Mucosa of rectum (tissue), 2 donors: ENCODE data around the gene AGBL5.
A peak's percentile ranks its signal among the peaks of the same experiment; 100 is the strongest.
"Not testable (repeated sequence)": the region's sequence is repeated elsewhere in the genome, so short reads cannot be mapped to it uniquely, and the experiment has no call there.

Experiments used
- H3K27ac ChIP-seq, 2 donors: one replicate each; pipeline ENCODE4 v1.7.0; 2013; ENCODE audit warnings: inconsistent platforms in 2 of 2, low read depth in 2 of 2, low read length in 2 of 2
- H3K27me3 ChIP-seq, 2 donors: one replicate each; pipeline ENCODE4 v1.7.0; 2013; ENCODE audit warnings: low read length in 2 of 2; ENCODE audit not compliant: control insufficient read depth in 2 of 2, insufficient read depth in 2 of 2
- H3K36me3 ChIP-seq, 2 donors: one replicate each; pipeline ENCODE4 v1.7.0; 2013; ENCODE audit warnings: low read length in 2 of 2; ENCODE audit not compliant: control insufficient read depth in 2 of 2, insufficient read depth in 2 of 2
- H3K4me1 ChIP-seq, 2 donors: one replicate each; pipeline ENCODE4 v1.7.0; 2013; ENCODE audit warnings: low read length in 2 of 2, mild to moderate bottlenecking in 1 of 2; ENCODE audit not compliant: control insufficient read depth in 2 of 2, insufficient read depth in 2 of 2
- H3K4me3 ChIP-seq, 2 donors: one replicate each; pipeline ENCODE4 v1.7.0; 2013; ENCODE audit warnings: low read length in 2 of 2
- H3K9ac ChIP-seq, 2 donors: one replicate each; pipeline ENCODE4 v1.7.0; 2013; ENCODE audit warnings: low read length in 2 of 2, low read depth in 1 of 2, mild to moderate bottlenecking in 1 of 2
- H3K9me3 ChIP-seq, 2 donors: one replicate each; pipeline ENCODE4 v1.7.0; 2013; ENCODE audit warnings: low read length in 2 of 2; ENCODE audit not compliant: control insufficient read depth in 2 of 2
- donor health status: healthy.
- donor health status: Normal muscosa, but diverticular disease.

Gene AGBL5

DNA sequence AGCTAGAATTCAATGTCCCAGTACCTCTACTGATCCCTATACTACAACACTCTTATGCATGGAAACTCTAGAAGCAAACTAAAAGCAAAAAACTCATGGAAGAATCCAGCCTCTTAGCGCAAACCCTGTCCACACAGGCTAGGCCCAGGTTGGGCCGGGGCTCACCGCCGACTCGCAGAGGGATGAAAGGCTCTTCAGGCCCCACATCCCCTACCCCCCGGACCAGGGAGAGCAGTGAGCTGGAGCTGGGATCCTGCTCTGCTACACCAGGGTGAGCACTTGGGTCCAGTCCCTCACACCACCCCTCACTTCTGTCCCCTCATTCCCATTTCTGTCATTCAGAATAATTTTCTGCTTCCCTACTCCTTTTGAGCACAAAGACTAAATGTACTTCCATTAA is 18.0 kb downstream of the AGBL5 start:
- Histone ChIP-seq H3K36me3 (peaks cover 21 to 25% of the 10 kb centered on the region in 2 donors), H3K9ac (no peak overlapping the region), H3K9me3 (no peaks in the 10 kb centered on the region), H3K27ac (no peak overlapping the region), H3K4me1 (peaks cover 22 to 24% of the 10 kb centered on the region in 2 donors), H3K4me3 (peak overlapping the region in 1 of 2 donors; percentile 9), H3K27me3 (no peaks in the 10 kb centered on the region)

DNA sequence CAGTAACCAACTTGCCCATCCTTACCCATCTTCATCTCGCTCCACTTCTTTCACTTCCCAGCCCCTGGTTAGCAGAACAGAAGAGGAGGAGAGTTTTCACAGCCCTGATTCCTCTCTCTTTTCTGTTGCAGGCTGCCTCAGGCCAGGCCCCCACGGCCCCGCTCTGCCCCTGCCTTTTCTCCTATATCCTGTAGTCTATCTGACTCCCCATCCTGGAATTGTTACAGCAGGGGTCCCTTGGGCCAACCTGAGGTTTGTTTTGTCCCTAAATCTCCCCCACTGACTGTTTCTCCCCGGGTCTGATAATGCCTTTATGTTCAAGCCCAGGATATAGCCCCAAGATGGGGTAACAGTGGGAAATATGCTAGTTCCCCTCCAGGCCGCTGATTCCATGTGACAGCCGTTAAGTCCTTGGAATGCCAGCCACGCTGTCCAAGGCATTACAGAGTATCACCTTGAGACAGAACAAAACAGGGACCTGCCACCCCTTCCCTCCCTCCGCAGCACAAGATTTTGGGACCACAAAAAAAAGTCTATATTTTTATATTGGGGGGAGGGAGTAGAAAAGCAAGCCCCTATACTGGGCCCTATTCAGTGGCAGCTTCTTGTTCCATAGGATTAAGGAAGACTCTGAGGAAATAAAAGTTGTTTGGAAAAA is 18.6 kb downstream of the AGBL5 start:
- H3K36me3 ChIP-seq = peaks cover 21 to 23% of the 10 kb centered on the region in 2 donors
- peak overlapping the region; percentile 86 to 97 for H3K4me3 ChIP-seq
- H3K9me3 ChIP-seq = no peaks in the 10 kb centered on the region
- peaks cover 22 to 28% of the 10 kb centered on the region in 2 donors for H3K4me1 ChIP-seq
- peak overlapping the region; percentile 87 for H3K9ac ChIP-seq
- no peaks in the 10 kb centered on the region for H3K27me3 ChIP-seq
- H3K27ac ChIP-seq = no peak overlapping the region

DNA sequence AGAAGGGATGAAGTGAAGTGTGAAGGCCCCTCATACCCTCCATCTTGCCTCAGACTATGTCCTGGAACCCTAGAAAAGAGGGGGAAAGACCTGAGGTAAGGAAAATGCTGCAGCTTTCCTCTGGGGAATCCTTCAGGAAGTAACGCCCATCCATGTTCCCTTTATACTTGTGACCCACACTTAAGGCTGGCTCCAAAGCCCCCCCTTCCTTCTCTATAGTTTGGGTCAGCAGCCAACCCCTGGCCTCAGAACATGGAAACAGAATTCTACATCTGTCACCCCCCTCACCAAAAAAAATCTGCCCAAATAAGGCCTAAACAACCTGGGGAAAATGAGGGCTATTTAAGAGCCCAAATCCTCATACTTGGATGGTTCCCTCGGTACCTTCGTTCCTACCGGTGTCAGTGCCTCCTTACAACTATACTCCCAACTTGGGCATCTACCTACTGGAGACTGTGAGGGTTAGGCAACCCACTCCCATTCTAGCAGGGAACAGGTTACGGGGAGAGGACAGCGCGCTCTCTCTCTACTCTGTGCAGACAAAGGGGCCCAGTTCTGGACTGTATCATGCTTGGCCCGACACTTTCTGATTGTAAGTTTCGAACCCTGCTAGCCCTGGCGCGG is 19.3 kb downstream of the AGBL5 start:
- H3K27ac ChIP-seq = peak overlapping the region; percentile 88 to 95
- no peaks in the 10 kb centered on the region for H3K27me3 ChIP-seq
- peaks cover 22 to 28% of the 10 kb centered on the region in 2 donors for H3K4me1 ChIP-seq
- peak overlapping the region; percentile 86 to 97 for H3K4me3 ChIP-seq
- H3K9ac ChIP-seq = peak overlapping the region; percentile 87
- peaks cover 20 to 21% of the 10 kb centered on the region in 2 donors for H3K36me3 ChIP-seq
- H3K9me3 ChIP-seq = no peaks in the 10 kb centered on the region

DNA sequence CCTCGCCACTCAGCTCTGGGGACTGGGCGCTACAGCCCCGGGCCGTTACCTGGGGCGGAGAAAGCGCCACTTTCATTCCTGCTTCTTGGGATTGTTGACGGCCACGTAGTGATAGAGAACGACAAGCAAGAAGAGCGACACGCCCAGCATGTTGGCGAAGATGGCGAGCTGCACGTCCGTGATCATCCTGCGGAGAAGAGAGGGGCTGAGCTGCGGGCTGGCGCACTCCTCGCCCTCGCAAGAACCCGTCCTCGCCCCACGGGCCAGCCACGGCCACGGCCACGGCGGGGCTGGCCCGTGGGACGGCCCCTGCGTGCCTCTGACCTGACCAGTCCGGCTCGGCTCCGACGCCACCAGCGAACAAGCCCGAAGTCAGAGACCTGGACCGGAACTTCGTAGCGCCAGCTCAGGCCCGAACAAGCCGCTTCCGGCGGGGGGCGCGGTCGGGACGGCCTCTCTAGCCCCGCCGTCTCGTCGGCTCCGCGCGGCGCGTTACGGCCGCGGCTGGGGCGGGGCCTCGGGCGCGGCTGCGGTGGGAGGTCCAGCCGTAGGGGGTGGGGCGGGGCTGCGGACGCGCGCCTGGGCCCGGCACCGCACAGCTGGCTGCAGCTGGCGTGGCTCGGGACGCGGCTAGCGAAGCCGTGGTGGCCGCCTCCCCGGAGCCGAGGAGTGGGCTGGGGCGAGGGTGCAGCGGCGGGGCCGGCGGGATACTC is 20.0 kb downstream of the AGBL5 start, which contains the start of gene OST4:
Gene OST4 (minus strand): TSS at position 378 of the 713 bp plus-strand sequence.
- Histone ChIP-seq H3K27me3 (no peaks in the 10 kb centered on the region), H3K36me3 (peaks cover 18 to 21% of the 10 kb centered on the region in 2 donors), H3K9me3 (no peaks in the 10 kb centered on the region), H3K9ac (peak within 1 kb of the TSS; percentile 87), H3K4me1 (peaks cover 22 to 28% of the 10 kb centered on the region in 2 donors), H3K27ac (peak within 1 kb of the TSS; percentile 88 to 95), H3K4me3 (peak within 1 kb of the TSS; percentile 86 to 97)

DNA sequence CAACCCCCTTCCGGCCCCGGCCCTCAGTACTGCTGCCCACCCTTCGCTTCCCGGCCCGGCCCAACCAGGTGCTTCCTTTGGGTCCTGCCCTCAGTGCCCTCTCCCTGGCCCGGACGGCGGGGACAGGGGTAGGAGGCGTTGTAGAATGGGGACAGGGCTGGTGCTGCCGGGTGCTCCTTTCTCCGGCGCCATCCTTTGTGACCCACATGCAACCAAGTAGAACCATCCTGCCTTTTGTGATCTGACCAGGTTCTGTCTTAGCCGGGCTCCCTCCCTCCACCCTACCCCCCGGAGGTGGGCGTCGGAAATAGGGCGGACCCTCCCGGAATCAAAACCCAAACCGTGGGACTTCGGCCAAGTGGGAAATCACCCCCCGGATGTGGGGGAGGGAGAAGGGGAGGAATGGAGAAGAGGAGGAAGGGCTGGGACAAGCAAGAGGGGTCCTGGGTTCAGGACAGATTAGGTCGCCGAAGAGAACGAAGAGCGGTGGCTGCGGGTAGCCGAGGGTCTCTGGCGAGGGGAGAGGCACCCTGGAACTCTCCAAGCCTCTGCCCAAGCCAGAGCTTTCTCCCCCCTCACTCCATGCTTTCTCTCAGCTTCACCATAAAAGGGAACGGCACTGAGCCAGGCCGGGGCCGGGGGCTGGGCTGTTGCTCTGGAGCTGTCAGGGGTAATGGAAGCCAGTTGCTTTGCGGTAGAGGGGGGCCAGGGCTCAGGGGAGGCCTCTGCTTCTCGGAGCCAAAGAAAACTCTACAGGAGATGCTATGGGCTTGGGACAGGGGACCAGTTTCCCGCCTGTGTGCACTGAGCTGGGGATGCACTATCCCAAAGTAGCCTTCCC is 20.7 kb downstream of the AGBL5 start:
- H3K4me3 ChIP-seq = peak overlapping the region; percentile 75 to 86
- H3K9ac ChIP-seq = peak overlapping the region; percentile 60 to 75
- peaks cover 22 to 28% of the 10 kb centered on the region in 2 donors for H3K4me1 ChIP-seq
- H3K27me3 ChIP-seq = no peaks in the 10 kb centered on the region
- peaks cover 18 to 20% of the 10 kb centered on the region in 2 donors for H3K36me3 ChIP-seq
- H3K9me3 ChIP-seq = no peaks in the 10 kb centered on the region
- peak overlapping the region; percentile 86 to 95 for H3K27ac ChIP-seq

DNA sequence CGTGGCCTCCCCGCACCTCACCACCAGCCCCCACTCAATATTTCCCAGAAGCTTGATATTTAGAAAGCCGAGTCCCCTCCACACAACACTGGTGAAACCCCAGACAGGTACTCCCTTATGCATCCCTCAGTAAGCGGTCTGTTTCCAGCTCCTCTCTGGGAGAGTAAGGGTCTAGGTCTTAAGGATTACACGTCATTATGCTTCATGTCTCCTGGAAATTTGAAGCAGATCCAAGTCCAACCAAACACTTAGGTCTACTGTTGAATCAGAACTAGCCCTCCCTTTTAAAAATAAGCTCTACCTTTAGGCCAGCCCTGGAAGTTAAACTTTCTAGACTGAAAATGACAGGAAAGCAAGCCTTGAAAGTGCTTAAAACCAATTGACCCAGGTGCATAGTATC is 21.5 kb downstream of the AGBL5 start:
- Histone ChIP-seq H3K36me3 (peaks cover 12 to 13% of the 10 kb centered on the region in 2 donors), H3K4me1 (peaks cover 22 to 28% of the 10 kb centered on the region in 2 donors), H3K27ac (peak overlapping the region; percentile 86 to 95), H3K9me3 (no peaks in the 10 kb centered on the region), H3K4me3 (no peak overlapping the region), H3K27me3 (no peaks in the 10 kb centered on the region), H3K9ac (peak overlapping the region in 1 of 2 donors; percentile 20)

DNA sequence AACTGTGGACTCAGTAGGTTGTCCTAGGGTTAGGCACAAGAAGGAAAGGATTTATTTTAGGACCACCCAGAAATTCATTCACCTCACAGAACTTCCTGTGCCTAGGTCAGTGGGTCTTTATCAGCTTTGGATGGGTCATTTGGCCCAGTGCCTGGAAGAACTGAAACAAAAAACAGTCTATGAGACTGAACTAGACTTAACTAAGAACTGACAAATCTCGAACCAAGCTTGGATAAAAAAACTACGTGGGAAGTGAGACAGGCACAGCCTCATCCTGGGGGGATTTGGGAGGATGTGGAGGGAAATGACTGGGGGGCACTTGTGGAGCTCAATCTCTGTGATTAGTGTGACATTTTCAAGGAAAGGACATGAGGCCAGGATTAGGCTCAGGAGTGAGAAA is 22.3 kb downstream of the AGBL5 start:
- H3K4me3 ChIP-seq = no peak overlapping the region
- peak overlapping the region; percentile 24 to 95 for H3K27ac ChIP-seq
- H3K4me1 ChIP-seq = peaks cover 22 to 28% of the 10 kb centered on the region in 2 donors
- no peaks in the 10 kb centered on the region for H3K27me3 ChIP-seq
- H3K36me3 ChIP-seq = peaks cover 4 to 6% of the 10 kb centered on the region in 2 donors
- H3K9ac ChIP-seq = no peak overlapping the region
- H3K9me3 ChIP-seq = no peaks in the 10 kb centered on the region

DNA sequence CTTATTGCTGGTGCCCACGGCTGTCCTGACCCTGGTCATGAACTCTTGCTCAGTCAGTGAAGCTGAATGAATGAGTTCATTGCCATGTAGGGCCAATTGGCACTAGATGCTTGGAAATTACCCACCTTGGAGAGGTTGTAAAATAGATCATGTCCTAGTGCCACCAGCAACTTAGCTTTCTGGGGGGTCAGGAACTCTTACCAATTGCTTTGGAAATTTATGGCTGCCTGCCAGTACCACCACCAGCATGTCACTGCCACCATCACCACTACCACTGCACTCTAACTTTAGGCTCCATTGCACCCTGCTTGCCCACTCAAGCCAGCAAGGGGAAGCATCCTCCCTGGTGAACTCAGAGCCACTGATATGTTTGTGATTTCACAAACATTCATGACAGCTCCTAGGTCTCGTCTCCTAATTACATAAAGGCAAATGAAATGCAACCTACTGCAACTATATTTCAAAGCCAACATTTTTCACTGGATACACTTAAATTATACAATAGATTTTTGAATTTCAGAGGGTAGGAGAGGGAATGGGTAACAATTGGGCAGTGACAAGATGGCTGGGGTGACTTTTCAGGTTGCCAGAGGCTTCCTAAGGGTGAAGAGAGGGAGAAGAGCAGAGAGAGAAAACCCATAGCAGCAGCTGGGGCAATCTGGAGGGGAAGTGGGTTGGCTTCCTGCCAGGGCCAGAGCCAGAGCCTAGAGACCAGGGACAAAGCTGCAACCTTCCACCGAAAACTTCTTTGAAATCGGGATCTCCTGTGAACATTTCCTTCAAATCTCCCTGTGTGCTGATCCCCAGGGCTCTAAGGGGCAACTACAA is 23.5 kb downstream of the AGBL5 start:
- peak overlapping the region in 1 of 2 donors; percentile 17 for H3K9ac ChIP-seq
- no peaks in the 10 kb centered on the region for H3K36me3 ChIP-seq
- H3K9me3 ChIP-seq = no peaks in the 10 kb centered on the region
- H3K27ac ChIP-seq = peak overlapping the region in 1 of 2 donors; percentile 95
- no peak overlapping the region for H3K4me3 ChIP-seq
- H3K27me3 ChIP-seq = no peaks in the 10 kb centered on the region
- H3K4me1 ChIP-seq = peaks cover 19 to 24% of the 10 kb centered on the region in 2 donors

DNA sequence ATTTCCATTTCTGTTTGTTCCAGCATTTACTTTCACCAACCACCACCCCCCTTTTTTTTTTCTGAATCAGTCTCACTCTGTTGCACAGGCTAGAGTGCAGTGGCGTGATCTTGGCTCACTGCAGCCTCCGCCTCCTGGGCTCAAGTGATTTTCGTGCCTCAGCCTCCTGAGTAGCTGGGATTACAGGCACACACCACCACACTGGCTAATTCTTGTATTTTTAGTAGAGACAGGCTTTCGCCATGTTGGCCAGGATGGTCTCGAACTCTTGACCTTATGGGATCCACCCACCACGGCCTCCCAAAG is 24.1 kb downstream of the AGBL5 start:
- H3K27me3 ChIP-seq, H3K9ac ChIP-seq, H3K4me3 ChIP-seq, H3K9me3 ChIP-seq, H3K36me3 ChIP-seq: not testable (repeated sequence)
- Histone ChIP-seq H3K27ac (peak overlapping the region in 1 of 2 donors; percentile 95), H3K4me1 (peaks cover 14 to 21% of the 10 kb centered on the region in 2 donors)
